HCT116 (cell line): ENCODE results near the gene TTC17. TPM values are rescaled to one million over a fixed set of nuclear protein-coding genes. Genes with fewer than 3 reads are reported as not detected.

Experiments used
- ATAC-seq: fragments of 200-7000 bp; cut with Tn5 transposase; 2 replicates; pipeline ENCODE4 v1.9.1; 2020; ENCODE audit warnings: mild to moderate bottlenecking, moderate library complexity
- BruUV-seq: library from RNA; stranded (reverse); fragments of 400-500 nt; replicated peaks from 2 replicates; lab custom pipeline; 2021; lab: Mats Ljungman, UMichigan
- CTCF ChIA-PET: fragments of 300-600 bp; sonication (Branson Sonifier 250); formaldehyde crosslinking; loops from one replicate; lab custom pipeline; 2021; ENCODE audit warnings: antibody characterized with exemption; lab: Charles Lee
- POLR2A ChIA-PET: fragments of 300-600, 350-600 bp; sonication (Branson Sonifier 250); formaldehyde crosslinking; loops from one replicate; lab custom pipeline; 2021; ENCODE audit warnings: antibody characterized with exemption; lab: Charles Lee
- RAD21 ChIA-PET, 2 experiments: fragments of 300-600 bp; sonication (Branson Sonifier 250); formaldehyde crosslinking; loops; one replicate each; lab custom pipeline; 2023; ENCODE audit warnings: low total read pairs in 2 of 2; ENCODE audit not compliant: uncharacterized antibody in 2 of 2, unreplicated experiment in 2 of 2, low non-redundant PET in 1 of 2; lab: Charles Lee
- DNase-seq: peaks from one replicate; pipeline ENCODE4 v3.0.0-alpha.2; 2010; ENCODE audit warnings: low read depth, low spot score
- H2AFZ ChIP-seq: fragments of 200-600 bp; shearing (Covaris generic), sonication (generic); 2 replicates; pipeline ENCODE4 v1.6.1; 2017; ENCODE audit warnings: low read depth, mixed run types, mixed read lengths, antibody characterized with exemption, low read length; ENCODE audit not compliant: poor library complexity, severe bottlenecking
- H3K27ac ChIP-seq: 2 replicates; pipeline ENCODE4 v1.5.1; 2012; ENCODE audit warnings: low read depth, low read length
- H3K27me3 ChIP-seq: fragments of 200-600 bp; sonication (generic); 2 replicates; pipeline ENCODE4 v1.6.1; 2016; ENCODE audit warnings: mixed run types, low read length, mixed read lengths; ENCODE audit not compliant: insufficient read depth
- H3K36me3 ChIP-seq, 2 experiments: fragments of 200-500 bp in 1 of 2; fragments of 200-600 bp in 1 of 2; sonication (Bioruptor generic) in 1 of 2; sonication (generic) in 1 of 2; 2 replicates each; pipeline versions ENCODE4 v1.5.1 to v1.6.1; 2014 to 2016; ENCODE audit warnings: low read length in 2 of 2, inconsistent platforms in 1 of 2, mixed read lengths in 1 of 2, mixed run types in 1 of 2; ENCODE audit not compliant: insufficient read depth in 2 of 2, control insufficient read depth in 1 of 2
- H3K4me1 ChIP-seq, 2 experiments: fragments of 200-600 bp in 1 of 2; sonication (generic) in 1 of 2; 2 replicates each; pipeline versions ENCODE4 v1.5.1 to v1.6.1; 2012 to 2017; ENCODE audit warnings: low read length in 2 of 2, inconsistent platforms in 1 of 2, mild to moderate bottlenecking in 1 of 2, mixed read lengths in 1 of 2, mixed run types in 1 of 2, moderate library complexity in 1 of 2; ENCODE audit not compliant: insufficient read depth in 2 of 2, control insufficient read depth in 1 of 2
- H3K4me2 ChIP-seq: fragments of 200-600 bp; sonication (generic); 2 replicates; pipeline ENCODE4 v1.6.1; 2017; ENCODE audit warnings: mixed run types, low read length, mixed read lengths
- H3K4me3 ChIP-seq, 2 experiments: fragments of 200-600 bp in 1 of 2; sonication (generic) in 1 of 2; replicated peaks in 1 of 2; 2 replicates each; pipeline ENCODE4 v1.5.1; 2011 to 2016; ENCODE audit warnings: low read length in 2 of 2, control low read depth in 1 of 2, low read depth in 1 of 2, mild to moderate bottlenecking in 1 of 2, mixed read lengths in 1 of 2, mixed run types in 1 of 2
- H3K79me2 ChIP-seq: fragments of 200-600 bp; sonication (generic); 2 replicates; pipeline ENCODE4 v1.6.1; 2017; ENCODE audit warnings: mild to moderate bottlenecking, mixed run types, low read length, moderate library complexity, mixed read lengths; ENCODE audit not compliant: insufficient read depth
- H3K9ac ChIP-seq: fragments of 200-600 bp; sonication (generic); 2 replicates; pipeline ENCODE4 v1.6.1; 2016; ENCODE audit warnings: low read length, mixed read lengths
- H3K9me2 ChIP-seq: fragments of 200-600 bp; sonication (generic), shearing (Covaris generic); 2 replicates; pipeline ENCODE4 v1.6.1; 2017; ENCODE audit warnings: mixed run types, mild to moderate bottlenecking, moderate library complexity; ENCODE audit not compliant: insufficient read depth
- H3K9me3 ChIP-seq, 2 experiments: fragments of 200-500 bp in 1 of 2; fragments of 200-600 bp in 1 of 2; sonication (Bioruptor generic) in 1 of 2; sonication (generic) in 1 of 2; 2 replicates each; pipeline ENCODE4 v1.6.1; 2014 to 2017; ENCODE audit warnings: low read length in 2 of 2, mixed read lengths in 2 of 2, inconsistent platforms in 1 of 2, low read depth in 1 of 2, mild to moderate bottlenecking in 1 of 2, mixed run types in 1 of 2, moderate library complexity in 1 of 2; ENCODE audit not compliant: control insufficient read depth in 1 of 2, insufficient read depth in 1 of 2
- H4K20me1 ChIP-seq: fragments of 200-600 bp; sonication (generic), shearing (Covaris generic); 2 replicates; pipeline ENCODE4 v1.6.1; 2017; ENCODE audit warnings: mixed run types, mild to moderate bottlenecking, moderate library complexity; ENCODE audit not compliant: insufficient read depth
- ATF3 ChIP-seq: IDR thresholded peaks from 2 replicates; pipeline ENCODE4 v1.6.1; 2012
- EGR1 ChIP-seq: IDR thresholded peaks from 2 replicates; pipeline ENCODE4 v1.6.1; 2012; ENCODE audit warnings: low read depth
- ELF1 ChIP-seq: IDR thresholded peaks from 2 replicates; pipeline ENCODE4 v1.6.1; 2012; ENCODE audit warnings: low read depth, borderline replicate concordance
- EZH2phosphoT487 ChIP-seq: fragments of 200-600 bp; IDR thresholded peaks from 2 replicates; pipeline ENCODE4 v1.6.1; 2018; ENCODE audit warnings: antibody characterized with exemption, borderline replicate concordance
- POLR2AphosphoS5 ChIP-seq: IDR thresholded peaks from 2 replicates; pipeline ENCODE4 v1.6.1; 2011; ENCODE audit warnings: mild to moderate bottlenecking, low read depth, low read length, moderate library complexity
- REST ChIP-seq: IDR thresholded peaks from 2 replicates; pipeline ENCODE4 v1.6.1; 2012; ENCODE audit warnings: low read depth
- SIN3A ChIP-seq: IDR thresholded peaks from 2 replicates; pipeline ENCODE4 v1.6.1; 2012; ENCODE audit warnings: low read depth
- ZFX ChIP-seq: fragments of 450-650 bp; IDR thresholded peaks from 2 replicates; pipeline ENCODE4 v1.6.1; 2017
- intact Hi-C: fragments of 100-400 bp; cut with micrococcal nuclease; formaldehyde crosslinking; loops from 2 replicates; pipeline ENCODE4 v1.10.0; 2022
- total RNA-seq: library from RNA; stranded (reverse); gene quantifications from one replicate; pipeline ENCODE4 v1.2.1, GENCODE V29; 2021; ENCODE audit not compliant: unreplicated experiment

Gene TTC17
- total RNA-seq, 1 experiment from 2014 or later, result 51.6 TPM

GRCh38 chr11:43486141-43486540, 127.4 kb downstream of the TTC17 start:
- Histone ChIP-seq H3K27me3 (no peaks in the 10 kb centered on the region), H4K20me1 (no peaks in the 10 kb centered on the region), H3K79me2 (no peaks in the 10 kb centered on the region), H3K36me3 (peaks cover 0 to 7% of the 10 kb centered on the region in 2 experiments; a peak in 1 of 4 replicates), H3K9me3 (no peaks in the 10 kb centered on the region), H3K4me2 (no peak overlapping the region), H2AFZ (no peak overlapping the region), H3K27ac (no peak overlapping the region), H3K9me2 (no peaks in the 10 kb centered on the region), H3K9ac (no peak overlapping the region), H3K4me3 (no peak overlapping the region), H3K4me1 (no peaks in the 10 kb centered on the region)
- DNase-seq (no peak), ATAC-seq (no peak)
- TF ChIP-seq ATF3 (no peak), EGR1 (no peak), EZH2phosphoT487 (no peak), ELF1 (no peak), REST (no peak), ZFX (no peak), POLR2AphosphoS5 (no peak), SIN3A (no peak)
- intact Hi-C loops, result no loop called here
- BruUV-seq, result no TSS peak
- ChIA-PET POLR2A (no interaction called here), RAD21 (no interaction called here), CTCF (no interaction called here)
